Trophoblast cell (in vitro differentiated cells and primary cell): ENCODE measurements around the gene SARM1.
A peak's percentile ranks its signal among the peaks of the same experiment; 100 is the strongest.

Experiments used
- DNase-seq, 2 donors: peaks; one replicate each; pipeline ENCODE4 v3.0.0-alpha.2; 2016
- H2AFZ ChIP-seq: 2 replicates; pipeline ENCODE4 v1.6.1; 2013; ENCODE audit warnings: low read length, moderate library complexity, mild to moderate bottlenecking; ENCODE audit not compliant: insufficient read depth, poor library complexity
- H2AK5ac ChIP-seq: 2 replicates; pipeline ENCODE4 v1.6.1; 2013; ENCODE audit warnings: mild to moderate bottlenecking, low read length
- H2BK120ac ChIP-seq: 2 replicates; pipeline ENCODE4 v1.6.1; 2013; ENCODE audit warnings: low read length, mild to moderate bottlenecking, moderate library complexity; ENCODE audit not compliant: insufficient read depth, poor library complexity
- H2BK12ac ChIP-seq: 2 replicates; pipeline ENCODE4 v1.6.1; 2013; ENCODE audit warnings: mild to moderate bottlenecking, low read length, moderate library complexity
- H2BK5ac ChIP-seq: 2 replicates; pipeline ENCODE4 v1.6.1; 2013; ENCODE audit warnings: low read length, low read depth, moderate library complexity, mild to moderate bottlenecking; ENCODE audit not compliant: poor library complexity
- H3K14ac ChIP-seq: 2 replicates; pipeline ENCODE4 v1.6.1; 2013; ENCODE audit warnings: mild to moderate bottlenecking, low read length
- H3K18ac ChIP-seq: 2 replicates; pipeline ENCODE4 v1.6.1; 2013; ENCODE audit warnings: mild to moderate bottlenecking, low read length
- H3K23ac ChIP-seq: 2 replicates; pipeline ENCODE4 v1.6.1; 2013; ENCODE audit warnings: low read length
- H3K27ac ChIP-seq: 2 replicates; pipeline ENCODE4 v1.5.1; 2013; ENCODE audit warnings: low read depth, mild to moderate bottlenecking, inconsistent platforms, low read length, moderate library complexity
- H3K27me3 ChIP-seq: 2 replicates; pipeline ENCODE4 v1.6.1; 2013; ENCODE audit warnings: inconsistent platforms, mild to moderate bottlenecking, low read length, moderate library complexity; ENCODE audit not compliant: insufficient read depth
- H3K36me3 ChIP-seq, 2 experiments: 1 replicate in 1 of 2; 2 replicates in 1 of 2; pipeline ENCODE4 v1.6.1; 2013; ENCODE audit warnings: low read length in 2 of 2, mild to moderate bottlenecking in 2 of 2, moderate library complexity in 1 of 2; ENCODE audit not compliant: insufficient read depth in 2 of 2, control insufficient read depth in 1 of 2
- H3K4ac ChIP-seq: 2 replicates; pipeline ENCODE4 v1.6.1; 2013; ENCODE audit warnings: low read depth, mild to moderate bottlenecking, low read length, moderate library complexity
- H3K4me1 ChIP-seq, 2 experiments: 1 replicate in 1 of 2; 2 replicates in 1 of 2; pipeline ENCODE4 v1.6.1; 2013; ENCODE audit warnings: low read length in 2 of 2, mild to moderate bottlenecking in 2 of 2, moderate library complexity in 1 of 2; ENCODE audit not compliant: insufficient read depth in 2 of 2, control insufficient read depth in 1 of 2
- H3K4me2 ChIP-seq: 2 replicates; pipeline ENCODE4 v1.6.1; 2013; ENCODE audit warnings: inconsistent platforms, mild to moderate bottlenecking, low read length, moderate library complexity
- H3K4me3 ChIP-seq: 2 replicates; pipeline ENCODE4 v1.5.1; 2013; ENCODE audit warnings: mild to moderate bottlenecking, low read depth, low read length, inconsistent platforms
- H3K79me1 ChIP-seq: one replicate; pipeline ENCODE4 v1.6.1; 2013; ENCODE audit warnings: low read length
- H3K79me2 ChIP-seq: 2 replicates; pipeline ENCODE4 v1.6.1; 2013; ENCODE audit warnings: low read length, mild to moderate bottlenecking; ENCODE audit not compliant: control insufficient read depth, insufficient read depth, poor library complexity
- H3K9ac ChIP-seq: 2 replicates; pipeline ENCODE4 v1.6.1; 2013; ENCODE audit warnings: mild to moderate bottlenecking, low read length
- H3K9me3 ChIP-seq: 2 replicates; pipeline ENCODE4 v1.6.1; 2013; ENCODE audit warnings: low read depth, mild to moderate bottlenecking, control low read depth, inconsistent platforms, low read length; ENCODE audit not compliant: insufficient read depth
- H4K12ac ChIP-seq: 2 replicates; pipeline ENCODE4 v1.6.1; 2013; ENCODE audit warnings: low read depth, mild to moderate bottlenecking, low read length, moderate library complexity
- H4K8ac ChIP-seq: 2 replicates; pipeline ENCODE4 v1.6.1; 2013; ENCODE audit warnings: low read depth, mild to moderate bottlenecking, low read length, moderate library complexity
- H4K91ac ChIP-seq: one replicate; pipeline ENCODE4 v1.6.1; 2013; ENCODE audit warnings: low read depth, mild to moderate bottlenecking, low read length, moderate library complexity
- WGBS: extraction: QIAGEN DNeasy Blood & Tissue Kit; methylation state at CpG from one replicate; pipeline ENCODE4 v1.1.7; 2013; ENCODE audit warnings: missing lambda C conversion rate; ENCODE audit not compliant: insufficient read length, insufficient coverage; ENCODE audit errors: extremely low coverage; 5-methylcytosine and 5-hydroxymethylcytosine counted together

The SARM1 gene

DNA sequence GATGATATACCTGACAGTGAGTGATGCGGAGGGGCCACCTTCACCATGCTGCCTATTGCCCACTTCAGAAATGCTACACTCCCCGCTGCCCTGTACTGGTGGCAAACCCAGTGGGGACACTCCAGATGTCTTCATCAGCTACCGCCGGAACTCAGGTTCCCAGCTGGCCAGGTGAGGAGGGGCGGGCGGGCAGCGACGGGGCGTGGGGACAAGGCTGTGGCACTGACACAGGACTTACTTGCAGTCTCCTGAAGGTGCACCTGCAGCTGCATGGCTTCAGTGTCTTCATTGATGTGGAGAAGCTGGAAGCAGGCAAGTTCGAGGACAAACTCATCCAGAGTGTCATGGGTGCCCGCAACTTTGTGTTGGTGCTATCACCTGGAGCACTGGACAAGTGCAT is 16.6 kb downstream of the SARM1 start:
- no peak overlapping the region for H4K91ac ChIP-seq
- H2BK12ac ChIP-seq, result no peak overlapping the region
- H4K8ac ChIP-seq, result no peak overlapping the region
- H2BK5ac ChIP-seq, result no peak overlapping the region
- no peak overlapping the region for H3K18ac ChIP-seq
- no peak overlapping the region for H3K4me3 ChIP-seq
- no peak overlapping the region for H4K12ac ChIP-seq
- peaks cover 8 to 9% of the 10 kb centered on the region in 2 experiments for H3K4me1 ChIP-seq
- H3K4ac ChIP-seq, result no peak overlapping the region
- H2AFZ ChIP-seq, result no peak overlapping the region
- no CpG with 5 or more reads among the region's 11 CpGs for WGBS
- H3K14ac ChIP-seq, result no peak overlapping the region
- H3K36me3 ChIP-seq, result no peaks in the 10 kb centered on the region
- H3K27me3 ChIP-seq, result peaks cover 21% of the 10 kb centered on the region
- H3K9me3 ChIP-seq, result peaks cover 3% of the 10 kb centered on the region
- no peak overlapping the region for H3K9ac ChIP-seq
- H2AK5ac ChIP-seq, result no peak overlapping the region
- no peak overlapping the region for H3K27ac ChIP-seq
- H3K79me1 ChIP-seq, result no peaks in the 10 kb centered on the region
- no peak overlapping the region for H2BK120ac ChIP-seq
- DNase-seq, result no peak
- H3K4me2 ChIP-seq, result no peak overlapping the region
- no peaks in the 10 kb centered on the region for H3K79me2 ChIP-seq
- no peak overlapping the region for H3K23ac ChIP-seq

DNA sequence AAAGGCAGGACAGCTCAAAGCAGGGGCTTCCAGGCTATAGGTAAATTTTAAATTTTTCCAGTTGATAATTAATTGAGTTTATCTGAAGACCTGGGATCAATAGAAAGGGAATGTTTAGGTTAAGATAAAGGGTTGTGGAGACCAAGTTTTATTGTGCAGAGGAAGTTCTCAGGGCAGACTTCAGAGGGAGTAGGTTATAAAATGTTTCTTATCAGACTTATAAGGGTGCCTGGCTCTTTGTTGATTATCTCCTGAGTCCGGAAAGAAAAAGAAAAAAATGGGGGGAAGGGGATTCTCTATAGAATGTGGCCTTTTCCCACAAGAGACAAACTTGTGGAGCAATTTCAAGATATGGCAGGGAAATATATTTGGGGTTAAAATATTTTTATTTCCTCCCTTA is 18.6 kb downstream of the SARM1 start:
- Histone ChIP-seq H2BK12ac (no peak overlapping the region), H4K8ac (no peak overlapping the region), H2BK5ac (no peak overlapping the region), H2BK120ac (no peak overlapping the region), H3K9me3 (peaks cover 3% of the 10 kb centered on the region), H2AK5ac (no peak overlapping the region), H2AFZ (no peak overlapping the region), H3K23ac (no peak overlapping the region), H3K14ac (no peak overlapping the region), H3K4me2 (no peak overlapping the region), H3K27ac (no peak overlapping the region), H3K79me1 (no peaks in the 10 kb centered on the region), H3K27me3 (peaks cover 2% of the 10 kb centered on the region), H3K36me3 (no peaks in the 10 kb centered on the region), H3K9ac (no peak overlapping the region), H4K91ac (no peak overlapping the region), H3K79me2 (no peaks in the 10 kb centered on the region), H3K4me1 (peaks cover 2 to 4% of the 10 kb centered on the region in 2 experiments), H4K12ac (no peak overlapping the region), H3K4me3 (no peak overlapping the region), H3K18ac (no peak overlapping the region), H3K4ac (no peak overlapping the region)
- no peak for DNase-seq
- WGBS, result no CpG with 5 or more reads among the region's 1 CpG

DNA sequence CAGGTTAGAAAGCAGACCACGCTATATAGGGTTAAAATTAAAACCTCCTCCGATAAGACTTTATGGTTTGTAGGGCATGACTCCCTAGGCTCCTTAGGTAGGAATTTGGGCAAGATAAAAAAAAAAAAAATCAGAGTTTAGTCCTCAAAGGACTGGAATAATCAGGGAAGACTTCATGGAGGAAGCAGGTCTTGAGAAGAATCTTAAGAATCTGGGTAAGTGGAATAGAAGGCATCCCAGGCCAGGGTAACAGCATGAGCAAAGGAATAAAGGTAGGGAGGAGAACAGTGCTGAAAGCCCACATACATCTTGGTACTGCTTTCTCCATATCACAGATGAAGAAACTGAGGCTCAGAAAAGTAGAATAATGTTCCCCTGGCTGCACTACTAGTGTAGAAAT is 19.1 kb downstream of the SARM1 start:
- DNase-seq, result peak in 1 of 2 donors; percentile 40
- no CpG with 5 or more reads among the region's 2 CpGs for WGBS
- H2BK120ac ChIP-seq, result no peak overlapping the region

DNA sequence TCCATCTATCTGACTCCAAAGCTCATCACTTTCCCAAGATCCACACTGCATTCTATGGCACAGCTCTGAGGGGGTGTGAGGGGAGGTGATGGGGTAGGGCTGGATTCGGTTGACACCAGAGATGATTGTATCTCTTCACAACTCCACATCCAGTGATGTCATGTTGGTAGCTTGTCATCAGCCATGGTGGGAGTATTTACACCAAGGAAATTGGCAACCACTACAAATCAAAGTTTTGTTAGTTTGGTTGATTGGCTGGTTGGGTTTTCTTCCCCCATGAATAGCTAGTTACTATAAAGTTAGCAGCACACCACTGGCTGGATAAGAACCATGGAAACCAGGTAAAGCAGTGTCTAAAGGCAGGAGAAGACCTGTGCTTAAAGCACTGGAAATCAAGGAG is 19.5 kb downstream of the SARM1 start:
- Histone ChIP-seq H4K8ac (no peak overlapping the region), H3K36me3 (no peaks in the 10 kb centered on the region), H3K79me1 (peaks cover 2% of the 10 kb centered on the region), H2BK5ac (no peak overlapping the region), H2BK12ac (no peak overlapping the region), H3K9ac (no peak overlapping the region), H3K9me3 (no peaks in the 10 kb centered on the region), H3K79me2 (no peaks in the 10 kb centered on the region), H3K4me1 (peaks cover 8 to 10% of the 10 kb centered on the region in 2 experiments), H3K14ac (no peak overlapping the region), H3K27me3 (no peaks in the 10 kb centered on the region), H3K18ac (no peak overlapping the region), H3K4ac (no peak overlapping the region), H2AFZ (no peak overlapping the region), H3K4me2 (no peak overlapping the region), H3K4me3 (no peak overlapping the region), H3K27ac (no peak overlapping the region), H3K23ac (no peak overlapping the region), H4K12ac (no peak overlapping the region), H2BK120ac (no peak overlapping the region), H4K91ac (no peak overlapping the region), H2AK5ac (no peak overlapping the region)
- no CpG with 5 or more reads among the region's 1 CpG for WGBS
- no peak for DNase-seq

More for the DNA sequence above, 19.1 kb downstream of the SARM1 start:
- Histone ChIP-seq H3K14ac (no peak overlapping the region), H3K4me3 (no peak overlapping the region), H3K18ac (no peak overlapping the region), H3K9me3 (no peaks in the 10 kb centered on the region), H3K79me1 (no peaks in the 10 kb centered on the region), H3K4me1 (peaks cover 5 to 6% of the 10 kb centered on the region in 2 experiments), H2AFZ (no peak overlapping the region), H2BK12ac (no peak overlapping the region), H3K9ac (no peak overlapping the region), H2AK5ac (no peak overlapping the region), H4K12ac (no peak overlapping the region), H3K27ac (no peak overlapping the region), H3K27me3 (no peaks in the 10 kb centered on the region), H3K79me2 (no peaks in the 10 kb centered on the region), H3K36me3 (no peaks in the 10 kb centered on the region), H4K8ac (no peak overlapping the region), H2BK5ac (no peak overlapping the region), H3K4me2 (no peak overlapping the region), H3K23ac (no peak overlapping the region), H4K91ac (no peak overlapping the region), H3K4ac (no peak overlapping the region)
